K562 (cell line): ENCODE results near the gene MEGF11. TPM values are rescaled to one million over a fixed set of nuclear protein-coding genes. Genes with fewer than 3 reads are reported as not detected.

ENCODE experiments used
- ATAC-seq: fragments of 200-7000 bp; cut with Tn5 transposase; 3 replicates; pipeline ENCODE4 v1.9.1; 2020; ENCODE audit warnings: moderate library complexity
- BruUV-seq: library from RNA; stranded (reverse); fragments of 400-500 nt; replicated peaks from 2 replicates; lab custom pipeline; 2021; lab: Mats Ljungman, UMichigan
- CTCF ChIA-PET: fragments of 300-600 bp; formaldehyde crosslinking; extraction: SDS; loops from one replicate; lab custom pipeline; 2021; ENCODE audit warnings: low intra/inter-chr PET ratio; lab: Yijun Ruan, JAX
- POLR2A ChIA-PET: fragments of 300-600, 350-650 bp; sonication (Branson Sonifier 250); formaldehyde crosslinking; extraction: SDS; loops from one replicate; lab custom pipeline; 2021; ENCODE audit warnings: antibody characterized with exemption, inconsistent platforms; lab: Yijun Ruan, JAX
- DNase-seq, 4 experiments: peaks; one replicate each; pipeline versions ENCODE4 v3.0.0 to v3.0.0-alpha.2; 2011 to 2018; ENCODE audit warnings: low spot score in 3 of 4, mixed read lengths in 3 of 4; ENCODE audit errors: extremely low read depth in 1 of 4
- FAIRE-seq: peaks from 2 replicates; lab custom pipeline; 2011; peaks lifted over from hg19 to GRCh38; lab: Jason Lieb, UNC
- H2AFZ ChIP-seq: 2 replicates; pipeline ENCODE4 v1.6.0; 2011; ENCODE audit warnings: low read depth, low read length, control low read depth, inconsistent platforms
- H3K27ac ChIP-seq: fragments of 200-600 bp; 3 replicates; pipeline ENCODE4 v1.8.0; 2011; ENCODE audit warnings: low read depth, mild to moderate bottlenecking, control low read depth, inconsistent platforms, low read length, moderate library complexity, mixed read lengths; ENCODE audit errors: extremely low read depth
- H3K27me3 ChIP-seq, 2 experiments: fragments of 300-600 bp in 1 of 2; 2 replicates in 1 of 2; 3 replicates in 1 of 2; pipeline versions ENCODE4 v1.6.0 to v1.8.0; 2011; ENCODE audit warnings: inconsistent platforms in 2 of 2, low read length in 2 of 2, mild to moderate bottlenecking in 1 of 2, mixed read lengths in 1 of 2, moderate library complexity in 1 of 2; ENCODE audit not compliant: control insufficient read depth in 2 of 2, insufficient read depth in 2 of 2
- H3K36me3 ChIP-seq: fragments of 300-600 bp; 3 replicates; pipeline ENCODE4 v1.8.0; 2011; ENCODE audit warnings: mild to moderate bottlenecking, low read length, inconsistent platforms; ENCODE audit not compliant: control insufficient read depth, insufficient read depth
- H3K4me1 ChIP-seq, 2 experiments: fragments of 200-600 bp in 1 of 2; replicated peaks in 1 of 2; 2 replicates in 1 of 2; 3 replicates in 1 of 2; pipeline versions ENCODE4 v1.5.1 to v1.8.0; 2011; ENCODE audit warnings: inconsistent platforms in 2 of 2, low read length in 2 of 2, mild to moderate bottlenecking in 1 of 2, mixed read lengths in 1 of 2, moderate library complexity in 1 of 2; ENCODE audit not compliant: control insufficient read depth in 2 of 2, insufficient read depth in 2 of 2
- H3K4me2 ChIP-seq: 2 replicates; pipeline ENCODE4 v1.6.1; 2011; ENCODE audit warnings: low read length, control low read depth, inconsistent platforms, mixed read lengths; ENCODE audit not compliant: insufficient read depth
- H3K4me3 ChIP-seq: fragments of 200-600 bp; sonication (generic), shearing (Covaris generic); 2 replicates; pipeline ENCODE4 v1.5.1; 2016; ENCODE audit warnings: control low read depth, inconsistent platforms
- H3K79me2 ChIP-seq: fragments of 200-600 bp; 3 replicates; pipeline ENCODE4 v1.8.0; 2011; ENCODE audit warnings: low read length, inconsistent platforms; ENCODE audit not compliant: control insufficient read depth, insufficient read depth
- H3K9ac ChIP-seq, 2 experiments: 2 replicates each; pipeline versions ENCODE4 v1.6.0 to v1.6.1; 2011; ENCODE audit warnings: low read depth in 2 of 2, low read length in 2 of 2, control low read depth in 1 of 2, inconsistent platforms in 1 of 2, mild to moderate bottlenecking in 1 of 2, mixed read lengths in 1 of 2; ENCODE audit not compliant: insufficient read depth in 1 of 2
- H3K9me1 ChIP-seq: one replicate; pipeline ENCODE4 v1.6.0; 2011; ENCODE audit warnings: inconsistent platforms, mild to moderate bottlenecking, low read length, moderate library complexity; ENCODE audit not compliant: control insufficient read depth, insufficient read depth
- H3K9me3 ChIP-seq: replicated peaks from 2 replicates; pipeline ENCODE4 v1.5.1; 2011; ENCODE audit warnings: low read depth, low read length, inconsistent platforms; ENCODE audit not compliant: control insufficient read depth, insufficient read depth
- H4K20me1 ChIP-seq: replicated peaks from 2 replicates; pipeline ENCODE4 v1.6.1; 2011; ENCODE audit warnings: low read length, inconsistent platforms, mixed read lengths; ENCODE audit not compliant: control insufficient read depth, insufficient read depth
- BRF1 ChIP-seq: IDR thresholded peaks from 3 replicates; pipeline ENCODE4 v1.6.1; 2011; ENCODE audit warnings: borderline replicate concordance, mild to moderate bottlenecking; ENCODE audit not compliant: insufficient read length; ENCODE audit errors: extremely low read depth
- E2F3 ChIP-seq: fragments of 250-450 bp; sonication (Bioruptor Pico); IDR thresholded peaks from 2 replicates; pipeline ENCODE4 v1.4.0; 2020; ENCODE audit warnings: mild to moderate bottlenecking
- GABPB2 ChIP-seq: fragments of 250-450 bp; sonication (Bioruptor Pico); conservative IDR thresholded peaks from 2 replicates; pipeline ENCODE4 v1.5.1; 2021; ENCODE audit warnings: mild to moderate bottlenecking
- ILK ChIP-seq: fragments of 450-650 bp; IDR thresholded peaks from 2 replicates; pipeline ENCODE4 v1.6.1; 2016; ENCODE audit warnings: missing genetic modification characterization, low read depth, mild to moderate bottlenecking, missing compliant biosample characterization, moderate library complexity, borderline replicate concordance
- PHF8 ChIP-seq: fragments of 200-600 bp; sonication (generic); IDR thresholded peaks from 2 replicates; pipeline ENCODE4 v1.6.1; 2012; ENCODE audit warnings: mixed run types, mild to moderate bottlenecking, inconsistent platforms, low read length, moderate library complexity, borderline replicate concordance
- SUPT5H ChIP-seq: fragments of 450-650 bp; IDR thresholded peaks from 2 replicates; pipeline ENCODE4 v1.6.1; 2016
- TSHZ1 ChIP-seq: fragments of 250-450 bp; sonication (Bioruptor Pico); IDR thresholded peaks from 2 replicates; pipeline ENCODE4 v1.4.0; 2020; ENCODE audit warnings: mild to moderate bottlenecking, moderate library complexity
- U2AF1 ChIP-seq: fragments of 200-400 bp; formaldehyde crosslinking; optimal IDR thresholded peaks from 2 replicates; pipeline ENCODE3; 2017; ENCODE audit warnings: mild to moderate bottlenecking, low read depth, low read length, moderate library complexity
- ZNF143 ChIP-seq: sonication (generic); formaldehyde crosslinking; IDR thresholded peaks from 2 replicates; pipeline ENCODE4 v1.9.0; 2022; ENCODE audit warnings: mild to moderate bottlenecking, missing genetic modification reagents
- ZNF41 ChIP-seq: fragments of 250-450 bp; sonication (Bioruptor Pico); conservative IDR thresholded peaks from 2 replicates; pipeline ENCODE4 v1.4.0; 2020; ENCODE audit warnings: mild to moderate bottlenecking
- WGBS: fragments of 100-300 bp; shearing (Covaris generic); methylation state at CpG from one replicate; pipeline ENCODE4 v1.1.6; 2016; ENCODE audit warnings: low coverage, mixed read lengths; ENCODE audit not compliant: insufficient coverage; ENCODE audit errors: missing lambda C conversion rate; 5-methylcytosine and 5-hydroxymethylcytosine counted together
- in situ Hi-C: fragments of 300-500 bp; cut with MboI; formaldehyde crosslinking; loops from 4 replicates; pipeline ENCODE4 v1.15.0; 2018; ENCODE audit warnings: inconsistent platforms, mixed read lengths
- intact Hi-C: fragments of 100-400 bp; cut with micrococcal nuclease; formaldehyde crosslinking; loops from 2 replicates; pipeline ENCODE4 v1.14.2; 2022
- polyA plus RNA-seq, 8 experiments: library from polyadenylated mRNA; depleted of rRNA in 4 of 8; stranded (reverse) in 5 of 8; unstranded in 3 of 8; fragments of >200 nt; fragmentation: Nextera tagmentation in 2 of 8; fragmentation: Illumina TruSeq in 1 of 8; extraction: Ambion mirVana in 2 of 8; extraction: Trizol in 1 of 8; gene quantifications; 2 replicates each; pipeline versions ENCODE4 v1.2.1 to v1.2.3, GENCODE V29; 2011 to 2014; ENCODE audit warnings: inconsistent platforms in 1 of 8, missing spikeins in 1 of 8
- total RNA-seq, 7 experiments: library from RNA; depleted of rRNA in 6 of 7; stranded (reverse); fragments of >200 nt in 6 of 7; fragmentation: Illumina TruSeq in 2 of 7; extraction: Trizol in 2 of 7; gene quantifications; 2 replicates each; pipeline versions ENCODE4 v1.2.1 to v1.2.3, GENCODE V29; 2011 to 2021; ENCODE audit warnings: low replicate concordance in 1 of 7
- TF ChIP-seq, protein P1 (sequence below): fragments of 250-450 bp; sonication (Bioruptor Pico); IDR thresholded peaks from 2 replicates; pipeline ENCODE4 v1.8.0; 2022; ENCODE audit warnings: inconsistent platforms
- TF ChIP-seq, protein P2 (sequence below): fragments of 250-450 bp; sonication (Bioruptor Pico); IDR thresholded peaks from 2 replicates; pipeline ENCODE4 v1.5.0; 2021; ENCODE audit warnings: mild to moderate bottlenecking, moderate library complexity

The MEGF11 gene
- total and polyA plus RNA-seq, 9 of the 15 experiments (the other 6 are each of a cell fraction or from before 2014, with no cell fraction given): 0.06 to 0.23 (median 0.20) TPM; not detected in 6

DNA sequence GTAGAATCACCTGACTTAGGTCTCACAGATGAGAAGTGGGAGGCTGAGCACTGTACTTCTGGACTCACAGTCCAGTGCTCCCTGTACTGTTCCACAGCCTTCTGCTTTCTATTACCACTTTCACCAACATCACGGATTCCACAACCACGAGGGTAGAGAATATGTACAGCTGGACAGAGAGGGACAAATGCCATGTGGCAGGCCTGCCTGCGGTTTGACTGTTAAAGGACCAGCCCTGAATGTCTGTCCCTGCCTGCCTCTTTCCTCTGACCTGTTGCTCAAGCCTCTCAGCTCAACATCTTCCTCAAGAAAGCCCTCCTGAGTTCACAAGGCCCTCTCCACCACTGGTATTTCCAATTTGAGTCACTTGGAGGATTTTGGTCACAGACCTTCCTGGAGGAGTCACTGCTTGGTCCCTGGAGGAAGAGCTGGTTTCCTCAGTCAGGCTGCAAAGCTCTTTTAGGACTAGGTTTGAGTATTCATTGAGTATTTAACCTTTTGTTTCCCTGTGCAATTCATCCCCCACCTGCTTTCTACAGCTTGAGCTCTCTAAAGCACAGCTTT is 335.1 kb downstream of the MEGF11 start (continued):
- TF ChIP-seq, protein P1, sequence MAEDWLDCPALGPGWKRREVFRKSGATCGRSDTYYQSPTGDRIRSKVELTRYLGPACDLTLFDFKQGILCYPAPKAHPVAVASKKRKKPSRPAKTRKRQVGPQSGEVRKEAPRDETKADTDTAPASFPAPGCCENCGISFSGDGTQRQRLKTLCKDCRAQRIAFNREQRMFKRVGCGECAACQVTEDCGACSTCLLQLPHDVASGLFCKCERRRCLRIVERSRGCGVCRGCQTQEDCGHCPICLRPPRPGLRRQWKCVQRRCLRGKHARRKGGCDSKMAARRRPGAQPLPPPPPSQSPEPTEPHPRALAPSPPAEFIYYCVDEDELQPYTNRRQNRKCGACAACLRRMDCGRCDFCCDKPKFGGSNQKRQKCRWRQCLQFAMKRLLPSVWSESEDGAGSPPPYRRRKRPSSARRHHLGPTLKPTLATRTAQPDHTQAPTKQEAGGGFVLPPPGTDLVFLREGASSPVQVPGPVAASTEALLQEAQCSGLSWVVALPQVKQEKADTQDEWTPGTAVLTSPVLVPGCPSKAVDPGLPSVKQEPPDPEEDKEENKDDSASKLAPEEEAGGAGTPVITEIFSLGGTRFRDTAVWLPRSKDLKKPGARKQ (CRISPR knock-in tag): no peak

DNA sequence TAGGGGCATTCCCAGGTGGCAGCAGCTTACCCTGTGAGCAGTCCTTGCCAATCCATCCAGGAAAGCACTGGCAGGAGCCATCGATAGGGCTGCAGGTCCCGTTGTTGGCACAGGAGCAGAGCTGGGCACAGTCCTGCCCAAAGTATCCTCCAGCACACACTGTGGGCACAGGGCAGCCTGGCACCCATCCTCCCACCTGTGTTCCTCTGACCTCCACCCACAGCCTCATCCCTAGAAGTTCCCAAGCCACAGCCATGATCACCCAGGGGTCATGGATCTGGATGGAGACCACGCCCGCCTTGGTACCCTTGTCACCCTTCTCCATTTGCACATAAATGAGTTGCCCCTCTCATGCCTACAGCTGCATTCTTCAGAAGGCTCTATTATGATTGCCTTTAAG is 335.6 kb downstream of the MEGF11 start:
- no peaks in the 10 kb centered on the region for H3K9me3 ChIP-seq
- in situ Hi-C loops: no loop called here
- no TSS peak for BruUV-seq
- no peak for FAIRE-seq
- ChIA-PET POLR2A (no interaction called here), CTCF (no interaction called here)
- DNase-seq: no peak
- H3K4me3 ChIP-seq: no peak overlapping the region
- no peaks in the 10 kb centered on the region; the same call in 1 of the 2 replicates for H4K20me1 ChIP-seq
- no peak for ATAC-seq
- H3K36me3 ChIP-seq: 0 out of 3 replicates have a peak, but pooled peaks cover 2% of the 10 kb centered on the region
- H3K27ac ChIP-seq: no peak overlapping the region
- no peaks in the 10 kb centered on the region for H3K79me2 ChIP-seq
- intact Hi-C loops: no loop called here
- H3K9ac ChIP-seq: no peak overlapping the region
- no peak overlapping the region for H2AFZ ChIP-seq
- 95% methylated on average over 4 of the region's 4 CpGs for WGBS
- H3K4me2 ChIP-seq: no peak overlapping the region
- H3K27me3 ChIP-seq: no peaks in the 10 kb centered on the region
- H3K4me1 ChIP-seq: peaks cover 0 to 7% of the 10 kb centered on the region in 2 experiments; a peak in 2 of 5 replicates
- H3K9me1 ChIP-seq: peaks cover 9% of the 10 kb centered on the region
- TF ChIP-seq SUPT5H: no peak
- TF ChIP-seq GABPB2 (CRISPR knock-in tag): no peak
- TF ChIP-seq BRF1: no peak
- no peak for TF ChIP-seq TSHZ1 (CRISPR knock-in tag)
- TF ChIP-seq ZNF41 (CRISPR knock-in tag): no peak
- TF ChIP-seq ZNF143 (CRISPR knock-in tag): no peak
- TF ChIP-seq PHF8: no peak
- no peak for TF ChIP-seq E2F3 (CRISPR knock-in tag)
- TF ChIP-seq, protein P2, sequence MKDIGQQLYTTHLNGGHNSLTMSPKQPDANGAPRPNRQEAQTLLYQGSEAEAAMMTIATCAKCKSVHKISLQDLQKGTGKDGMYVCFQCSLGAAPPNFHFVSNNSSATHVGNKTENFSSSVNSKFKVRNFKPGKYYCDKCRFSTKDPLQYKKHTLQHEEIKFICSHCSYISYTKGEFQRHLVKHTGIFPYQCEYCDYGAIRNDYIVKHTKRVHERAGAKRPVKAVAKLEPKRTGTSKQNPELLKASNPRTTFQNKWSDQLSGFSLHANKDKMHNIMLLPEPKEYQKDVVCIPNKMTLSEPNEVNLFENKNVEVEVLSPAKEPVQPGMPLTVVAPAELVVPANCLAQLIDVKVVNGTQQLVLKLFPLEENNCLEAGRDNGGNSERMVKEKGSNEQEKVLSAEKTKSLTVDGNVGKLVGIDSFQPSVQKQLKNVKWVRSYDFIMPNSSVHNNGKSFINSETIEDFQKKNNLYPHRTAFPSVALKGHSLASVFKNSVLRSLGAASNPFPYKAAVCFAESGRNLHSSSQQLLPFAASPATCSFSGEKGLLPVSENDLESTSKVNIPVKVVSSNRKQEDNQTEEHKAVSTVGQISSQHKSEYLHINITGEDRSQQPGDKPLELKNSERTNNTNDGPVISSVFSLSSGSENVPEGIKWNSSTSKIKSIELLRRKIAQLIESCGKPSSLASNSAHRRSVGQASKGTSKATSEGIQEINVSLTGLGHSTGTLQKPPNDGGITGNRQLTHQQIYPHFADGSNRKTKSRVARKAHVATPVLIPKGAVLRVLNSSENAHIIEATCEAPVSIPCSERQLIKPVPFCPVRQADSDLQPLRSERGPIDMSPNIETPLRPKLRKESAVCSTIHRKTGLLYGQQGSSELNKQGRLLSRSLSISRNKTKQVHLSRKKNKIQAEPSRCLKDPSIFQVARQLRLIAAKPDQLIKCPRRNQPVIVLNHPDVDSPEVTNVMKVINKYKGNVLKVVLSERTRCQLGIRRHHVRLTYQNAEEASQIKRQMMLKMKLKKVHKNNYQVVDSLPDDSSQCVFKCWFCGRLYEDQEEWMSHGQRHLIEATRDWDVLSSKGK: no peak
- TF ChIP-seq U2AF1: no peak
- TF ChIP-seq ILK (tag): no peak
